GM08714 (cell line): Measurements from ENCODE around the gene GTF3C1.
A peak's percentile ranks its signal among the peaks of the same experiment; 100 is the strongest.

Experiments used
- H3K4me3 ChIP-seq: fragments of 200-500 bp; sonication (Bioruptor generic); 2 replicates; pipeline ENCODE4 v1.5.1; 2014; ENCODE audit warnings: mild to moderate bottlenecking, low read length, inconsistent platforms
- ZNF274 ChIP-seq: IDR thresholded peaks from 2 replicates; pipeline ENCODE4 v1.6.1; 2012; ENCODE audit warnings: mild to moderate bottlenecking, low read depth, low read length

The GTF3C1 gene

DNA sequence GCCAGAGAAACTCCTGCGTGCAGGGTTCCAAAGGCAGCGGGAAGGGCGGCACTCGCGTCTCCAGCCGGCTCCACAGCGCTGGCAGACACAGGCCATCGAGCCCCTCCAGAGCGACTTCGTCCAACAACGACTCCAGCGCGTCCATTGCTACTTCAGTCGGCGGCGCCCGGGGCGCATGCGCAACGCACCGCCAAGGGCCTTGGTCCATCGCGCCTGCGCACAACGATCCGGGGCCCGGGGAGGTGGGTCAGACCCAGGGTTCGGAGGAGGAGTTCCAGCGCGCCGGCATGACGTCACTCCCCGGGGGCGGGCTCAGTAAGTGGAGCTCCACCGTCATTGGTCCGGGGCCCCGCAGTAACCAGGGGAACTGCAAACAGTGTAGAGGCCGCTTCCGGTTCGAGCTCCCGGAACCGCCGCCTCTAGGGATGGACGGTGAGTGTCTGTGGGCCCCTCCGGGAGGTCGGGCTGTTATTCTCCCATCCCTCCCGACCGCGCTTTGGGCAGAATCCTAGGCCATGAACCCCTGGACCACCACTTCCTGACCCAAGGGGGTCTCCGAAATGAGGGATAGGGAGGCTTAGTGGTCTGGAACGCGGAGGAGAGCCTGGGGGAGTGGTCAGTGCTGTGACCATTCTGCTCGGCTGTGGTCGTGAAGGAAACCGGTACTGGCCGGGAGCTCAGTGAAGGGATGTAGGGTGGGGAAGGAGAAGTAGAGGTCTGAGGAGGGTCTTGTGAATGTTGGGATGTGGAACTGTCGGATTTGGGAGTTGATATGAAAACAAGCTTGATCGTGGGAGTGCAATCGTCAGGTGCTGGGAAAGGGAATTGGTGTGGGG lies at the start of gene GTF3C1, which contains the start of gene KATNIP:
Gene GTF3C1 (minus strand): TSS at position 168 of the 836 bp plus-strand sequence. CDS start 23 bp downstream, at position 145.
Gene KATNIP (plus strand): TSS at position 399 of the 836 bp plus-strand sequence. CDS start 27 bp downstream, at position 426.
- peak within 1 kb of the TSS; percentile 87 for H3K4me3 ChIP-seq
- TF ChIP-seq ZNF274, result no peak

GRCh38 chr16:27598931-27599565 lies 49.3 kb upstream of the GTF3C1 start:
- H3K4me3 ChIP-seq, result no peak overlapping the region
- TF ChIP-seq ZNF274, result no peak

- H3K4me3 ChIP-seq, result no peak overlapping the region
Observed at GRCh38 chr16:27598220-27598619, 48.5 kb upstream of the GTF3C1 start.

DNA sequence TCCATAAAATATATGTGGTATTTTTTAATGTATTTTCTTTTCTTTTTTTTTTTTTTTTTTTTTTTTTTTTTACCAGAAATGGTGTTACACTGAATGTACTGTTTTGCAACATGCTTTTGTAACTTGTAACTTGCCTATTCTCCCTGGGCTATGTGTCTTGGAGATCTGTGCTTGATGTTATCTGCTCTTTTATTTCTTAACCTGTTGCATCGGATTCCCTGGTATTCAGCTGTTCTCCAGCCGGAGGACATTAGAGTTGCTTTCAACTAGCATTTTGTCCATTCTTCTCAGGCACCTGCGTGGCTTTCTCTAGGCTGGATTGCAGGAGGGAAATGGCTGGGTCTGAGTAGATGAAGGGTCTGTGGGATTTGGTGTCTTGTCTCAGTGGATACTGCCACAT lies 47.6 kb upstream of the GTF3C1 start:
- H3K4me3 ChIP-seq, result no peak overlapping the region
- TF ChIP-seq ZNF274, result no peak

More at GRCh38 chr16:27598220-27598619, 48.5 kb upstream of the GTF3C1 start:
- no peak for TF ChIP-seq ZNF274

- no peak for TF ChIP-seq ZNF274
- H3K4me3 ChIP-seq, result no peak overlapping the region
Observed at GRCh38 chr16:27596411-27596810, 46.7 kb upstream of the GTF3C1 start.

DNA sequence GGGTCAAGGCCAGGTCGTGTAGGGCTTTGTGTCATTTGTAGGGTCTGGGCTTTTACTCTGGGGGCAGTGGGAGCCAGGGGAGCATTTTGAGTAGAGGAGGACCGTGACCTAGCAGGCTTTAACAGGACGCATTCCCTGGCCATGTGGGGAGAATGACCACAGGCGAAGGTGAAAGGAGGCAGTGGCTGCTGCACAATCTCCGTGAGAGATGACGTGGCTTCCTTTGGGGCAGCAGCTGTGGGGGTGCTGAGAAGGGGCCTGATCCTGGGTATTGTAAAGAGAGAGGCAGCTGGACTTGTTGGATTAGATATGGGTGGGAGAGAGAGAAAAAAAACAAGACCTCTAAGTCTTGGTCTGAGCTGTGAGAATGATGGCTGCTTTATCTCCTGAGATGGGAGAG lies 46.3 kb upstream of the GTF3C1 start:
- no peak for TF ChIP-seq ZNF274
- no peak overlapping the region for H3K4me3 ChIP-seq

- no peak overlapping the region for H3K4me3 ChIP-seq
- TF ChIP-seq ZNF274, result no peak
Observed at GRCh38 chr16:27595475-27595874, 45.8 kb upstream of the GTF3C1 start.

- no peak for TF ChIP-seq ZNF274
Observed at GRCh38 chr16:27591837-27592236, 42.1 kb upstream of the GTF3C1 start.

GRCh38 chr16:27588057-27588456 lies 38.3 kb upstream of the GTF3C1 start:
- no peak overlapping the region for H3K4me3 ChIP-seq
- no peak for TF ChIP-seq ZNF274

More at GRCh38 chr16:27591837-27592236, 42.1 kb upstream of the GTF3C1 start:
- H3K4me3 ChIP-seq, result no peak overlapping the region

- TF ChIP-seq ZNF274, result no peak
- no peak overlapping the region for H3K4me3 ChIP-seq
Observed at GRCh38 chr16:27586711-27587110, 37.0 kb upstream of the GTF3C1 start.

GRCh38 chr16:27585200-27585599 lies 35.5 kb upstream of the GTF3C1 start:
- no peak overlapping the region for H3K4me3 ChIP-seq
- no peak for TF ChIP-seq ZNF274

DNA sequence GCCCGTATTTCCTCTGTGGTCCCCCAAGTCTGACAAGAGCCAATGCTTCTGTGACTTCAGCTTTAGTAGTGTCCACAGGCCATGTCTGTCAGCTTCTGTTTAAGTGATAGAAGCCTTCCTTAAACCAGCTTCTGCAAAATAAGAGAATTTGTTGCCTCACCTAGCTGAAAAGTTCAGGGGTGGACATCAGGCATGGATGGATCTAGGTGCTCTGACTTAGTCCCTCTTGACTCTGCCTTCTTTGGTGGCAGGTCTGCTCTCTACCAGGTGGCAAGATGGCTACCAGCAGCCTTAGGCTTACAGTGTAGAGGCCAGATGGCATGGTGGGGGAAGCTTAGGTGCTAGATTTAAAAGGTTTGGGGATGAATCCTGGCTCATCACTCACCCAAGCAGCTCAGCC lies 33.9 kb upstream of the GTF3C1 start:
- TF ChIP-seq ZNF274, result no peak
- H3K4me3 ChIP-seq, result no peak overlapping the region

DNA sequence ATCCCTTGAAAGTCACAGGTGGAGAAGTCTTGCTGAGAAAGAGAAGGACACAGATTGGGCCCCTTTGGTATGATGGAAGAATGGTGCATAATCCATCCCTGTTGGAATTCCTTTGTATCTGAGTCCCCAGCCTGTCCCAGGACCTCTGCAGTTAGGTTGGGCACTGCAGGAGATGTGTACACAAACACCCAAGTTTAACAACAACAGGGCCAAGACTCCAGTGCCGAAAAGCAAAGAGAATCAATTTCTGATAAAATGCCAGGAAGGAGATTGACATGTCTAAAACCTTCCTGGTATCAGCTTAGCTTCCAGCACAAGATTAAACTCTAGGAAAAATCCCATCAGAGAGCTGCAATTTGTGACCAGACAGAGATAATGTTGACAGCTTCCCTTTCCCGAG lies 33.2 kb upstream of the GTF3C1 start:
- H3K4me3 ChIP-seq, result no peak overlapping the region
- TF ChIP-seq ZNF274, result no peak

DNA sequence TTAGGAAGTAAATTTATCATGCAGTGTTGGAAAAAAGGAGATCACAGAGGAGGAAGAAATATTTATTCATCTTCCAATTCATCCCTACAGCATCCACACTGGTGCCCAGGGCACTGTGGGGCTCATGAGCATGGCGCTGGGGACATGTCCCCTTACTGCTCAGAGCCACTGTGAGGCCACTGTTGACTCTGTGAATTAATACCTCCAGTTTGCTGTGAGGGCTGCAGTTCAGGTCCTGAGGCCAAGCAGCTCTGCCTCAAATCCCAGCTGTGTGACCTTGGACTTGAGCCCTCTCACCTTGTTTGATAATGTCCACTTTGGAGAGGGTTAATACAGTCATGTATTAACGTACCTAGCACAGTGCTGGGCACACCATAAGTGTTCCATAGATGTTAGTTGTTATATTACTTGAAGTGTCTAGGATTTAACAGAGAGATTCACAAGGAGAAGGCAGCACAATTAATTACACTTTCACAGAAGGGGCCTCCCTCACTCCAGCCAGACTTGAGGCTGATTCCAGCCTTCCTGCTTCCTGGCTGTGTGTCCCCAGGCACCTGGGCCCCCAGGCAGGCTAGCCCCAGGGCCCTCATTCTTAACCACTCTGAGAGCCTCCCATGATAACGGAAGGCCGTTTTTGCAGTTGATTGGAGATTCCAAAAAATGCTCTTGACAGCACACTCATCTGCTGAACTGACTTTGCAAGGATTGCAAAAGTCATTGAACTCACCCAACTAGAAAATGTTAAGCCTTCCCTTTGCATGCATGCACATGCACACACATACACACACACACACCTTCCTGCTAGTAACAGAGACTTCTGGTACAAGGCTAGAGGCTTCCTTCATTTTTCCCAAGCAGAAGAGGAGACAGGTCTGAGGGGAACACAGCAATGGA lies 29.6 kb upstream of the GTF3C1 start:
- H3K4me3 ChIP-seq, result no peak overlapping the region
- TF ChIP-seq ZNF274, result no peak
